A549 (cell line): Measurements from ENCODE around the gene SCN4B. TPM values are rescaled to one million over a fixed set of nuclear protein-coding genes. Genes with fewer than 3 reads are reported as not detected.

Experiments used
- ATAC-seq, 2 experiments: fragments of 200-7000 bp in 1 of 2; fragments of >200 bp in 1 of 2; cut with Nextera tagmentation in 1 of 2; cut with Tn5 transposase in 1 of 2; 3 replicates each; pipeline versions ENCODE4 v1.8.0 to v1.9.1; 2018 to 2020; ENCODE audit warnings: mild to moderate bottlenecking in 1 of 2, moderate library complexity in 1 of 2
- CTCF ChIA-PET: fragments of 300-600 bp; sonication (Branson Sonifier 250); formaldehyde crosslinking; extraction: SDS; loops from one replicate; lab custom pipeline; 2021; ENCODE audit warnings: antibody characterized with exemption, inconsistent platforms; lab: Yijun Ruan, JAX
- POLR2A ChIA-PET: fragments of 350-600 bp; formaldehyde crosslinking; extraction: SDS; loops from one replicate; lab custom pipeline; 2021; ENCODE audit warnings: antibody characterized with exemption, inconsistent platforms; lab: Yijun Ruan, JAX
- DNase-seq, 2 experiments: peaks; one replicate each; pipeline versions ENCODE4 v3.0.0 to v3.0.0-alpha.2; 2011 to 2016; ENCODE audit warnings: low read depth in 1 of 2, low spot score in 1 of 2
- FAIRE-seq: peaks from 2 replicates; lab custom pipeline; 2011; peaks lifted over from hg19 to GRCh38; lab: Jason Lieb, UNC
- H3K27ac ChIP-seq, 2 experiments: fragments of >200 bp; sonication (Bioruptor Twin); formaldehyde crosslinking; 3 replicates each; pipeline ENCODE4 v1.5.1; 2016 to 2017
- H3K4me1 ChIP-seq: fragments of >200 bp; sonication (Bioruptor Twin); formaldehyde crosslinking; 3 replicates; pipeline ENCODE4 v1.6.1; 2016
- H3K4me2 ChIP-seq: fragments of >200 bp; sonication (Bioruptor Twin); formaldehyde crosslinking; 3 replicates; pipeline ENCODE4 v1.6.1; 2016
- H3K4me3 ChIP-seq: fragments of >200 bp; sonication (Bioruptor Twin); formaldehyde crosslinking; 3 replicates; pipeline ENCODE4 v1.5.1; 2016
- H3K9me3 ChIP-seq: fragments of >200 bp; sonication (Bioruptor Twin); formaldehyde crosslinking; 3 replicates; pipeline ENCODE4 v1.6.1; 2016
- CBX2 ChIP-seq: fragments of 200-600 bp; sonication (generic); IDR thresholded peaks from 2 replicates; pipeline ENCODE4 v1.6.1; 2016; ENCODE audit warnings: low read depth, mild to moderate bottlenecking, borderline replicate concordance
- CEBPB ChIP-seq, 2 experiments: fragments of >200 bp in 1 of 2; sonication (Bioruptor Twin) in 1 of 2; formaldehyde crosslinking in 1 of 2; IDR thresholded peaks; 2 replicates each; pipeline ENCODE4 v1.6.1; 2012 to 2016
- EP300 ChIP-seq, 2 experiments: fragments of >200 bp; sonication (Bioruptor Twin); formaldehyde crosslinking; IDR thresholded peaks; 2 replicates in 1 of 2; 3 replicates in 1 of 2; pipeline ENCODE4 v1.6.1; 2016 to 2017
- FOSB ChIP-seq: fragments of 250-450 bp; sonication (Bioruptor Pico); IDR thresholded peaks from 2 replicates; pipeline ENCODE4 v1.5.0; 2020; ENCODE audit warnings: mild to moderate bottlenecking, moderate library complexity
- HOXB5 ChIP-seq: fragments of 250-450 bp; sonication (Bioruptor Pico); IDR thresholded peaks from 2 replicates; pipeline ENCODE4 v1.5.0; 2020; ENCODE audit warnings: mild to moderate bottlenecking, moderate library complexity
- KDM1A ChIP-seq: fragments of 200-600 bp; sonication (generic); IDR thresholded peaks from 2 replicates; pipeline ENCODE4 v1.6.1; 2016; ENCODE audit warnings: low read depth, mild to moderate bottlenecking
- KDM5A ChIP-seq: fragments of 200-600 bp; sonication (generic); IDR thresholded peaks from 2 replicates; pipeline ENCODE4 v1.6.1; 2016; ENCODE audit warnings: antibody characterized with exemption, mild to moderate bottlenecking
- RARB ChIP-seq: fragments of 250-450 bp; sonication (Bioruptor Pico); IDR thresholded peaks from 2 replicates; pipeline ENCODE4 v1.8.0; 2021; ENCODE audit warnings: mild to moderate bottlenecking, moderate library complexity
- RNF2 ChIP-seq: fragments of 200-600 bp; sonication (generic); IDR thresholded peaks from 2 replicates; pipeline ENCODE4 v1.6.1; 2016; ENCODE audit warnings: low read depth, mild to moderate bottlenecking, antibody characterized with exemption, moderate library complexity, borderline replicate concordance
- SMC3 ChIP-seq: fragments of >200 bp; sonication (Bioruptor Twin); formaldehyde crosslinking; IDR thresholded peaks from 3 replicates; pipeline ENCODE4 v1.6.1; 2018; ENCODE audit warnings: inconsistent platforms
- SREBF2 ChIP-seq: fragments of 450-650 bp; IDR thresholded peaks from 2 replicates; pipeline ENCODE4 v1.6.1; 2014; ENCODE audit warnings: mild to moderate bottlenecking, moderate library complexity
- TFCP2L1 ChIP-seq: fragments of 250-450 bp; sonication (Bioruptor Pico); IDR thresholded peaks from 2 replicates; pipeline ENCODE4 v1.5.0; 2021; ENCODE audit warnings: mild to moderate bottlenecking
- TP53 ChIP-seq: fragments of 250-450 bp; sonication (Bioruptor Pico); IDR thresholded peaks from 2 replicates; pipeline ENCODE4 v1.5.0; 2021; ENCODE audit warnings: mild to moderate bottlenecking, moderate library complexity
- ZSCAN20 ChIP-seq: fragments of 250-450 bp; sonication (Bioruptor Pico); IDR thresholded peaks from 2 replicates; pipeline ENCODE4 v1.8.0; 2022; ENCODE audit warnings: mild to moderate bottlenecking, moderate library complexity
- WGBS: methylation state at CpG from one replicate; pipeline ENCODE4 v1.1.6; 2017; ENCODE audit errors: missing lambda C conversion rate; 5-methylcytosine and 5-hydroxymethylcytosine counted together
- polyA plus RNA-seq, 4 experiments: library from polyadenylated mRNA; depleted of rRNA in 3 of 4; stranded (reverse); fragments of >200 nt; fragmentation: RNase III in 1 of 4; extraction: RNeasy Plus Mini Kit Qiagen cat#74134 plus additional on column Dnase treatment in 1 of 4; gene quantifications; 2 replicates in 3 of 4; 3 replicates in 1 of 4; pipeline ENCODE4 v1.2.3, GENCODE V29; 2011 to 2017
- TF ChIP-seq, protein P1 (sequence below): fragments of 250-450 bp; sonication (Bioruptor Pico); IDR thresholded peaks from 2 replicates; pipeline ENCODE4 v1.5.0; 2021; ENCODE audit warnings: mild to moderate bottlenecking, moderate library complexity, borderline replicate concordance
- TF ChIP-seq, protein P2 (sequence below): fragments of >200 bp; sonication (Bioruptor Twin); formaldehyde crosslinking; IDR thresholded peaks from 3 replicates; pipeline ENCODE4 v1.5.1; 2016

Gene SCN4B
- polyA plus RNA-seq, 2 of the 4 experiments (the other 2 are of a cell fraction), result 0.12 TPM; not detected in 1

DNA sequence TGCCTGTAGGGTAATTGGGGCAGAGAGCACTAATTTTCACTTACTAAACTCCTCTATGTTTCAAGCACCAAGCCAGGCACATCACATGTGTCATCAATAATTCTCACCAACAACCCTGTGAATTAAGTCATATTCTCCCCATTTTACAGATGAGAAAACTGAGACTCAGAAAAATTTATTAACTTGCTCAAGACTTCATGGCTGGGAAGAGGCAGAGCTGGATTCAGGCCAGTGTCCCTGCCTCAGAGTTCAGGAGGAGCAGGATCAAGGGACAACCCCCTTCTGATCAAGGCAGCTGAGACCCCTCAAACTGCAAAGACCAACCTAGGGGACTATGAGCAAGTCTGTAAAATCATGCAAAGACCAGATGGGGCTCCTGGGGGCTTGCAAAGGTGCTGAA lies 68.0 kb downstream of the SCN4B start:
- no peaks in the 10 kb centered on the region for H3K4me1 ChIP-seq
- H3K9me3 ChIP-seq, result peaks cover 14% of the 10 kb centered on the region; the same call in 2 of the 3 replicates
- POLR2A ChIA-PET, result no interaction called here
- FAIRE-seq (no peak), DNase-seq (no peak), ATAC-seq (no peak)
- TF ChIP-seq TP53 (CRISPR knock-in tag), result no peak
- no peak for TF ChIP-seq KDM5A
- TF ChIP-seq CEBPB (IDR thresholded peaks at IDR 0.05), result no peak
- no peak for TF ChIP-seq KDM1A
- TF ChIP-seq, protein P1, sequence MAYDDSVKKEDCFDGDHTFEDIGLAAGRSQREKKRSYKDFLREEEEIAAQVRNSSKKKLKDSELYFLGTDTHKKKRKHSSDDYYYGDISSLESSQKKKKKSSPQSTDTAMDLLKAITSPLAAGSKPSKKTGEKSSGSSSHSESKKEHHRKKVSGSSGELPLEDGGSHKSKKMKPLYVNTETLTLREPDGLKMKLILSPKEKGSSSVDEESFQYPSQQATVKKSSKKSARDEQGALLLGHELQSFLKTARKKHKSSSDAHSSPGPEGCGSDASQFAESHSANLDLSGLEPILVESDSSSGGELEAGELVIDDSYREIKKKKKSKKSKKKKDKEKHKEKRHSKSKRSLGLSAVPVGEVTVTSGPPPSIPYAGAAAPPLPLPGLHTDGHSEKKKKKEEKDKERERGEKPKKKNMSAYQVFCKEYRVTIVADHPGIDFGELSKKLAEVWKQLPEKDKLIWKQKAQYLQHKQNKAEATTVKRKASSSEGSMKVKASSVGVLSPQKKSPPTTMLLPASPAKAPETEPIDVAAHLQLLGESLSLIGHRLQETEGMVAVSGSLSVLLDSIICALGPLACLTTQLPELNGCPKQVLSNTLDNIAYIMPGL, result no peak
- no peak for TF ChIP-seq SREBF2
- TF ChIP-seq RARB (CRISPR knock-in tag), result no peak
- no peak for TF ChIP-seq RNF2
- TF ChIP-seq CBX2, result no peak
- CTCF ChIA-PET, result no interaction called here
- H3K4me3 ChIP-seq, result no peak overlapping the region
- H3K27ac ChIP-seq, result no peak overlapping the region
- H3K4me2 ChIP-seq, result no peak overlapping the region

- no peak overlapping the region for H3K27ac ChIP-seq
- ChIA-PET POLR2A (no interaction called here), CTCF (no interaction called here)
These were observed 68.4 kb downstream of the SCN4B start for GRCh38 chr11:118084247-118084646.

More at GRCh38 chr11:118084247-118084646, 68.4 kb downstream of the SCN4B start:
- TF ChIP-seq RARB (CRISPR knock-in tag) (no peak), KDM1A (no peak), SREBF2 (no peak), EP300 (IDR thresholded peaks at IDR 0.05) (no peak), SMC3 (no peak), TFCP2L1 (CRISPR knock-in tag) (no peak), FOSB (CRISPR knock-in tag) (no peak), HOXB5 (CRISPR knock-in tag) (no peak), ZSCAN20 (CRISPR knock-in tag) (no peak)
- TF ChIP-seq, protein P2, sequence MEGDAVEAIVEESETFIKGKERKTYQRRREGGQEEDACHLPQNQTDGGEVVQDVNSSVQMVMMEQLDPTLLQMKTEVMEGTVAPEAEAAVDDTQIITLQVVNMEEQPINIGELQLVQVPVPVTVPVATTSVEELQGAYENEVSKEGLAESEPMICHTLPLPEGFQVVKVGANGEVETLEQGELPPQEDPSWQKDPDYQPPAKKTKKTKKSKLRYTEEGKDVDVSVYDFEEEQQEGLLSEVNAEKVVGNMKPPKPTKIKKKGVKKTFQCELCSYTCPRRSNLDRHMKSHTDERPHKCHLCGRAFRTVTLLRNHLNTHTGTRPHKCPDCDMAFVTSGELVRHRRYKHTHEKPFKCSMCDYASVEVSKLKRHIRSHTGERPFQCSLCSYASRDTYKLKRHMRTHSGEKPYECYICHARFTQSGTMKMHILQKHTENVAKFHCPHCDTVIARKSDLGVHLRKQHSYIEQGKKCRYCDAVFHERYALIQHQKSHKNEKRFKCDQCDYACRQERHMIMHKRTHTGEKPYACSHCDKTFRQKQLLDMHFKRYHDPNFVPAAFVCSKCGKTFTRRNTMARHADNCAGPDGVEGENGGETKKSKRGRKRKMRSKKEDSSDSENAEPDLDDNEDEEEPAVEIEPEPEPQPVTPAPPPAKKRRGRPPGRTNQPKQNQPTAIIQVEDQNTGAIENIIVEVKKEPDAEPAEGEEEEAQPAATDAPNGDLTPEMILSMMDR, result no peak
- FAIRE-seq (no peak), ATAC-seq (no peak), DNase-seq (no peak)
- Histone ChIP-seq H3K4me1 (no peaks in the 10 kb centered on the region), H3K4me3 (no peak overlapping the region), H3K4me2 (no peak overlapping the region), H3K9me3 (peaks cover 14% of the 10 kb centered on the region; the same call in 2 of the 3 replicates)
- WGBS, result 38% methylated on average over 4 of the region's 4 CpGs

Other genes with a start within 250 kb of the SCN4B start
- not detected in 2 replicates for gene TMPRSS13, start 223.4 kb downstream of the SCN4B start, polyA plus RNA-seq (2011; rRNA removed)
- not detected in 3 replicates for gene TMPRSS13, start 223.4 kb downstream of the SCN4B start, polyA plus RNA-seq (2017; fragmentation: RNase III; extraction: RNeasy Plus Mini Kit Qiagen cat#74134 plus additional on column Dnase treatment)
- 0.16 and 0.17 TPM in 2 replicates for gene IL10RA, start 166.4 kb downstream of the SCN4B start, polyA plus RNA-seq (2011; rRNA removed)
- 0.03 TPM in 1 of 3 replicates, not detected in the others for gene IL10RA, start 166.4 kb downstream of the SCN4B start, polyA plus RNA-seq (2017; fragmentation: RNase III; extraction: RNeasy Plus Mini Kit Qiagen cat#74134 plus additional on column Dnase treatment)
- gene TMPRSS4, start 75.7 kb downstream of the SCN4B start, polyA plus RNA-seq (2011; rRNA removed), result not detected in 2 replicates
- not detected in 3 replicates for gene TMPRSS4, start 75.7 kb downstream of the SCN4B start, polyA plus RNA-seq (2017; fragmentation: RNase III; extraction: RNeasy Plus Mini Kit Qiagen cat#74134 plus additional on column Dnase treatment)
- gene SMIM35, start 65.9 kb downstream of the SCN4B start, polyA plus RNA-seq (2011; rRNA removed), result not detected in 2 replicates
- not detected in 3 replicates for gene SMIM35, start 65.9 kb downstream of the SCN4B start, polyA plus RNA-seq (2017; fragmentation: RNase III; extraction: RNeasy Plus Mini Kit Qiagen cat#74134 plus additional on column Dnase treatment)
- gene SCN2B, start 23.8 kb upstream of the SCN4B start, polyA plus RNA-seq (2011; rRNA removed), result not detected in 2 replicates
- not detected in 3 replicates for gene SCN2B, start 23.8 kb upstream of the SCN4B start, polyA plus RNA-seq (2017; fragmentation: RNase III; extraction: RNeasy Plus Mini Kit Qiagen cat#74134 plus additional on column Dnase treatment)
- not detected in 2 replicates for gene JAML, start 72.2 kb upstream of the SCN4B start, polyA plus RNA-seq (2011; rRNA removed)
- not detected in 3 replicates for gene JAML, start 72.2 kb upstream of the SCN4B start, polyA plus RNA-seq (2017; fragmentation: RNase III; extraction: RNeasy Plus Mini Kit Qiagen cat#74134 plus additional on column Dnase treatment)
- gene MPZL3, start 99.5 kb upstream of the SCN4B start, polyA plus RNA-seq (2011; rRNA removed), result 0.75 and 1.0 TPM in 2 replicates
- 0.33 to 0.47 TPM (median 0.34 TPM) in 3 replicates for gene MPZL3, start 99.5 kb upstream of the SCN4B start, polyA plus RNA-seq (2017; fragmentation: RNase III; extraction: RNeasy Plus Mini Kit Qiagen cat#74134 plus additional on column Dnase treatment)
- 0.09 and 0.14 TPM in 2 replicates for gene MPZL2, start 111.5 kb upstream of the SCN4B start, polyA plus RNA-seq (2011; rRNA removed)
- 0.08 TPM in 1 of 3 replicates, not detected in the others for gene MPZL2, start 111.5 kb upstream of the SCN4B start, polyA plus RNA-seq (2017; fragmentation: RNase III; extraction: RNeasy Plus Mini Kit Qiagen cat#74134 plus additional on column Dnase treatment)
- gene CD3E, start 151.9 kb upstream of the SCN4B start, polyA plus RNA-seq (2011; rRNA removed), result not detected in 2 replicates
- not detected in 3 replicates for gene CD3E, start 151.9 kb upstream of the SCN4B start, polyA plus RNA-seq (2017; fragmentation: RNase III; extraction: RNeasy Plus Mini Kit Qiagen cat#74134 plus additional on column Dnase treatment)
- not detected in 2 replicates for gene CD3D, start 189.9 kb upstream of the SCN4B start, polyA plus RNA-seq (2011; rRNA removed)
- not detected in 3 replicates for gene CD3D, start 189.9 kb upstream of the SCN4B start, polyA plus RNA-seq (2017; fragmentation: RNase III; extraction: RNeasy Plus Mini Kit Qiagen cat#74134 plus additional on column Dnase treatment)
- not detected in 2 replicates for gene CD3G, start 191.5 kb upstream of the SCN4B start, polyA plus RNA-seq (2011; rRNA removed)
- not detected in 3 replicates for gene CD3G, start 191.5 kb upstream of the SCN4B start, polyA plus RNA-seq (2017; fragmentation: RNase III; extraction: RNeasy Plus Mini Kit Qiagen cat#74134 plus additional on column Dnase treatment)
- gene UBE4A, start 206.8 kb upstream of the SCN4B start, polyA plus RNA-seq (2011; rRNA removed), result 18.9 and 28.7 TPM in 2 replicates
- gene UBE4A, start 206.8 kb upstream of the SCN4B start, polyA plus RNA-seq (2017; fragmentation: RNase III; extraction: RNeasy Plus Mini Kit Qiagen cat#74134 plus additional on column Dnase treatment), result 11.4 to 12.1 TPM (median 11.9 TPM) in 3 replicates
- 242 and 337 TPM in 2 replicates for gene ATP5MG, start 248.8 kb upstream of the SCN4B start, polyA plus RNA-seq (2011; rRNA removed)
- gene ATP5MG, start 248.8 kb upstream of the SCN4B start, polyA plus RNA-seq (2017; fragmentation: RNase III; extraction: RNeasy Plus Mini Kit Qiagen cat#74134 plus additional on column Dnase treatment), result 437 to 446 TPM (median 438 TPM) in 3 replicates